ENCODE results near the gene SMR3A.

Gene SMR3A

GRCh38 chr4:70392057-70392776 lies 31.7 kb downstream of the SMR3A start:
- Mint-ChIP-seq H3K4me1 (no peaks in the 10 kb centered on the region), H3K4me3 (no peak overlapping the region), H3K27ac (no peak overlapping the region)

DNA sequence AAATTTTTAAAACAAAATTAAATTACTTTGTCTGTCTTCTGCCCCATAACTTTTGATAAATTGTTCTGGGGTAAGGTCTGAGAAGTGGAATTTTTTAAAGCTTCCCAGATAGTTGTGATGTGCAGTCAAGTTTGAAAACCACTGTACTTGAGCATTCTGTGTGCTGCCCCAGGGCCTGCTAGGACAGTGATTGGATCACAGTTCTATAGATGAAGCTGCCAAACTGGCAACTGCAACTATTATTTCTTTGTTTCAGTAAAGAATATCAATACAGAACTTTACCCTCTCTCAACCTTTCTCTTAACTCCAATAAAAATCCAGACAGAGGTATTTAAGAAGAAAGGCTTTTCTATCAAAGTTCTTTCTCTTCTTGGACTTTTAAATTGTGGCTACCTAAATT lies 37.0 kb downstream of the SMR3A start, which contains the start of gene OPRPN:
Gene OPRPN (plus strand): TSS at position 361 of the 400 bp plus-strand sequence. CDS start 1,346 bp downstream, outside the sequence.
- no peaks in the 10 kb centered on the region for H3K9me3 Mint-ChIP-seq
- no peaks in the 10 kb centered on the region for H3K4me1 Mint-ChIP-seq
- H3K27ac Mint-ChIP-seq: no peak within 1 kb of the TSS
- no peaks in the 10 kb centered on the region for H3K27me3 Mint-ChIP-seq
- no peaks in the 10 kb centered on the region for H3K36me3 Mint-ChIP-seq
- no peak within 1 kb of the TSS for H3K4me3 Mint-ChIP-seq

More at GRCh38 chr4:70392057-70392776, 31.7 kb downstream of the SMR3A start:
- Mint-ChIP-seq H3K27me3 (peaks cover 4% of the 10 kb centered on the region), H3K36me3 (no peaks in the 10 kb centered on the region), H3K9me3 (no peaks in the 10 kb centered on the region)

DNA sequence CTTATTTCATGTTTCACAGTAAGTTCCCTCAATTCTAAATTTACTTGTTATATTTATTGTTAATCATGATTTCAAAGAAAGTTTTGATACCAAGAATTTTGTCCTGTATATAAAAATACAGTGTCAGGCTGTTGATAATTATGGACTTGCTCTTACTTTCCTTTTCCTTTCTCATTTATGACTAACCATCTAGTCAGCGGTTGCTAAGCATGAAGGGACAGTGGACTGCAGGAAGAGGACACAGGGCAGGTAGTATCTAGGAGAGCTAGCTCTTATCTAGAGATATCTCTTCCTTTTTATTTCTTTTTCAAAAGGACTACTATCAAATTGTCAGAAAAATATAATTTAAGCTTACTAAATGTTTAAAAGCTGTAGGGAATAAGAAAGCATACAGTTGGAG lies 38.8 kb downstream of the SMR3A start:
- H3K36me3 Mint-ChIP-seq: no peaks in the 10 kb centered on the region
- H3K27ac Mint-ChIP-seq: no peak overlapping the region
- no peaks in the 10 kb centered on the region for H3K4me1 Mint-ChIP-seq
- H3K9me3 Mint-ChIP-seq: no peaks in the 10 kb centered on the region
- H3K4me3 Mint-ChIP-seq: no peak overlapping the region
- H3K27me3 Mint-ChIP-seq: no peaks in the 10 kb centered on the region

- H3K9me3 Mint-ChIP-seq: no peaks in the 10 kb centered on the region
- H3K4me3 Mint-ChIP-seq: no peak overlapping the region
These were observed 42.2 kb downstream of the SMR3A start for GRCh38 chr4:70402762-70403161.

GRCh38 chr4:70405765-70406164 lies 45.2 kb downstream of the SMR3A start:
- Mint-ChIP-seq H3K27me3 (no peaks in the 10 kb centered on the region), H3K36me3 (no peaks in the 10 kb centered on the region), H3K9me3 (no peaks in the 10 kb centered on the region), H3K27ac (no peak overlapping the region), H3K4me1 (no peaks in the 10 kb centered on the region), H3K4me3 (no peak overlapping the region)

More at GRCh38 chr4:70402762-70403161, 42.2 kb downstream of the SMR3A start:
- Mint-ChIP-seq H3K4me1 (no peaks in the 10 kb centered on the region), H3K27me3 (no peaks in the 10 kb centered on the region), H3K27ac (no peak overlapping the region), H3K36me3 (no peaks in the 10 kb centered on the region)

Data from activated naive CD4-positive, alpha-beta T cell treated with anti-CD3 and anti-CD28 coated beads, Interleukin-2, amount 50 U/mL, for 24 hours (primary cell).